ENCODE results near the gene TRPV3. TPM values are rescaled to one million over a fixed set of nuclear protein-coding genes. Genes with fewer than 3 reads are reported as not detected.

The TRPV3 gene
- total and polyA plus RNA-seq, 2 experiments from 2014 or later: 0.15 to 0.69 TPM

DNA sequence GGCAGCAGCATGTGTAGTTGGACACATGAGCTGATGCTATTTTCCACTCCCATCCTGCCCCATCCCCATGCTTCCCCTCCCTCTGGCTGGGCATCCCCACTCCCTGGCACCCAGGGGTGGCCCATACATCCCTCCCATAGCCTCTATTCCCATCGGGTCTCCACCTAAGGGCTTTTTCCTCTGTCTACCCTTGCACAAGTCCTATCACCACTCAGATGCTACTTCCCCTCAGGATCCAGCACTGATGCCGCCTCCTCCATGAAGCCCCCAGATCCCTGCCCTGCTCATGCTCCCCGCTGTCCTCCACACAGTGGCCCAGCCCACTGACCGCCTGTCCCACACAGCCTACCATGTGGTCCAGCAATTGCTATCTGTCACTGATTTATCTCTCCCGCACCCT is 35.8 kb upstream of the TRPV3 start (continued):
- TF ChIP-seq EZH2phosphoT487 (IDR thresholded peaks at IDR 0.05; ENCODE audit: unreplicated experiment) (no peak), STAT1 (IDR thresholded peaks at IDR 0.05; ENCODE audit: unreplicated experiment) (no peak), ZNF331 (CRISPR knock-in tag; IDR thresholded peaks at IDR 0.05; ENCODE audit: low read depth) (no peak), NANOG (IDR thresholded peaks at IDR 0.05; ENCODE audit: borderline replicate concordance) (no peak)

DNA sequence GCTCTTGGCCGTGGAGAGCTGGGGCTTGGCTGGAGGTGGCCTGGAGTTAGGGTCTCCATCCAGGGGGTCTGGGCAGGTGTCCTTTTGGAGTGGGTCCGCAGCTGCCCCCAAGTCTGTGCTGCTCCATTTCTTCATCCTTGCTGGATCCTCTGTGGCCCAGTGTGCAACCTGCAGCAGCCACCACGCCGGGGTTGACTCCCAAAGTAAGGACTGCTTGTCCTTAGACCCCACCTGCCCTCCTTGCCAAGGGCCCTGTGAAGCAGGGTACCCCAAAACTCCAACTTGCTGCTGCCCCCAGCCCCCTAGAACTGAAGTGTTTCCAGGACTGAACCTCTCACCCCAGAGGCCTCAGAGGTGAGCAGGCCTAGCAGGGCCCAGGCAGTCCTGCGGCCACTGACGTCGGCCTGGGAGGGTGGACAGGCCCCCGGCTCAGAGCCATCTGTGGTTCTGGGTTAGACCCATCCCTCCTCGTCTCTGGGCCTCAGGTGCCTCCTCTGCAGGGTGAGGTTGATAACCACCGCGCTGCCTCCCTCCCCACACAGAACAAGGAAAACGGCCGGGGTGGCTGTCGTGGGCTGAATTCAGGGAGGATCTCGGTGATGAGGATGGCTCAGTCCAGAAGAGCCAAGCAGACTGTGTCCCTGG is 34.7 kb upstream of the TRPV3 start:
- no peaks in the 10 kb centered on the region for H3K36me3 ChIP-seq (ENCODE audit: insufficient read depth)
- TF ChIP-seq, protein P1, sequence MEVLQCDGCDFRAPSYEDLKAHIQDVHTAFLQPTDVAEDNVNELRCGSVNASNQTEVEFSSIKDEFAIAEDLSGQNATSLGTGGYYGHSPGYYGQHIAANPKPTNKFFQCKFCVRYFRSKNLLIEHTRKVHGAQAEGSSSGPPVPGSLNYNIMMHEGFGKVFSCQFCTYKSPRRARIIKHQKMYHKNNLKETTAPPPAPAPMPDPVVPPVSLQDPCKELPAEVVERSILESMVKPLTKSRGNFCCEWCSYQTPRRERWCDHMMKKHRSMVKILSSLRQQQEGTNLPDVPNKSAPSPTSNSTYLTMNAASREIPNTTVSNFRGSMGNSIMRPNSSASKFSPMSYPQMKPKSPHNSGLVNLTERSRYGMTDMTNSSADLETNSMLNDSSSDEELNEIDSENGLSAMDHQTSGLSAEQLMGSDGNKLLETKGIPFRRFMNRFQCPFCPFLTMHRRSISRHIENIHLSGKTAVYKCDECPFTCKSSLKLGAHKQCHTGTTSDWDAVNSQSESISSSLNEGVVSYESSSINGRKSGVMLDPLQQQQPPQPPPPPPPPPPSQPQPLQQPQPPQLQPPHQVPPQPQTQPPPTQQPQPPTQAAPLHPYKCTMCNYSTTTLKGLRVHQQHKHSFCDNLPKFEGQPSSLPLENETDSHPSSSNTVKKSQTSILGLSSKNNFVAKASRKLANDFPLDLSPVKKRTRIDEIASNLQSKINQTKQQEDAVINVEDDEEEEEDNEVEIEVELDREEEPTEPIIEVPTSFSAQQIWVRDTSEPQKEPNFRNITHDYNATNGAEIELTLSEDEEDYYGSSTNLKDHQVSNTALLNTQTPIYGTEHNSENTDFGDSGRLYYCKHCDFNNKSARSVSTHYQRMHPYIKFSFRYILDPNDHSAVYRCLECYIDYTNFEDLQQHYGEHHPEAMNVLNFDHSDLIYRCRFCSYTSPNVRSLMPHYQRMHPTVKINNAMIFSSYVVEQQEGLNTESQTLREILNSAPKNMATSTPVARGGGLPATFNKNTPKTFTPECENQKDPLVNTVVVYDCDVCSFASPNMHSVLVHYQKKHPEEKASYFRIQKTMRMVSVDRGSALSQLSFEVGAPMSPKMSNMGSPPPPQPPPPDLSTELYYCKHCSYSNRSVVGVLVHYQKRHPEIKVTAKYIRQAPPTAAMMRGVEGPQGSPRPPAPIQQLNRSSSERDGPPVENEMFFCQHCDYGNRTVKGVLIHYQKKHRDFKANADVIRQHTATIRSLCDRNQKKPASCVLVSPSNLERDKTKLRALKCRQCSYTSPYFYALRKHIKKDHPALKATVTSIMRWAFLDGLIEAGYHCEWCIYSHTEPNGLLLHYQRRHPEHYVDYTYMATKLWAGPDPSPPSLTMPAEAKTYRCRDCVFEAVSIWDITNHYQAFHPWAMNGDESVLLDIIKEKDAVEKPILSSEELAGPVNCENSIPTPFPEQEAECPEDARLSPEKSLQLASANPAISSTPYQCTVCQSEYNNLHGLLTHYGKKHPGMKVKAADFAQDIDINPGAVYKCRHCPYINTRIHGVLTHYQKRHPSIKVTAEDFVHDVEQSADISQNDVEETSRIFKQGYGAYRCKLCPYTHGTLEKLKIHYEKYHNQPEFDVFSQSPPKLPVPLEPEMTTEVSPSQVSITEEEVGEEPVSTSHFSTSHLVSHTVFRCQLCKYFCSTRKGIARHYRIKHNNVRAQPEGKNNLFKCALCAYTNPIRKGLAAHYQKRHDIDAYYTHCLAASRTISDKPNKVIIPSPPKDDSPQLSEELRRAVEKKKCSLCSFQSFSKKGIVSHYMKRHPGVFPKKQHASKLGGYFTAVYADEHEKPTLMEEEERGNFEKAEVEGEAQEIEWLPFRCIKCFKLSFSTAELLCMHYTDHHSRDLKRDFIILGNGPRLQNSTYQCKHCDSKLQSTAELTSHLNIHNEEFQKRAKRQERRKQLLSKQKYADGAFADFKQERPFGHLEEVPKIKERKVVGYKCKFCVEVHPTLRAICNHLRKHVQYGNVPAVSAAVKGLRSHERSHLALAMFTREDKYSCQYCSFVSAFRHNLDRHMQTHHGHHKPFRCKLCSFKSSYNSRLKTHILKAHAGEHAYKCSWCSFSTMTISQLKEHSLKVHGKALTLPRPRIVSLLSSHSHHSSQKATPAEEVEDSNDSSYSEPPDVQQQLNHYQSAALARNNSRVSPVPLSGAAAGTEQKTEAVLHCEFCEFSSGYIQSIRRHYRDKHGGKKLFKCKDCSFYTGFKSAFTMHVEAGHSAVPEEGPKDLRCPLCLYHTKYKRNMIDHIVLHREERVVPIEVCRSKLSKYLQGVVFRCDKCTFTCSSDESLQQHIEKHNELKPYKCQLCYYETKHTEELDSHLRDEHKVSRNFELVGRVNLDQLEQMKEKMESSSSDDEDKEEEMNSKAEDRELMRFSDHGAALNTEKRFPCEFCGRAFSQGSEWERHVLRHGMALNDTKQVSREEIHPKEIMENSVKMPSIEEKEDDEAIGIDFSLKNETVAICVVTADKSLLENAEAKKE (CRISPR knock-in tag; IDR thresholded peaks at IDR 0.05): no peak
- TF ChIP-seq EZH2 (IDR thresholded peaks at IDR 0.05; ENCODE audit: low read depth, unreplicated experiment) (no peak), EZH2phosphoT487 (IDR thresholded peaks at IDR 0.05; ENCODE audit: unreplicated experiment) (no peak), ZNF114 (CRISPR knock-in tag; IDR thresholded peaks at IDR 0.05) (no peak), ZNF331 (CRISPR knock-in tag; IDR thresholded peaks at IDR 0.05; ENCODE audit: low read depth) (no peak), POLR2AphosphoS5 (IDR thresholded peaks at IDR 0.05; ENCODE audit: low read depth) (no peak), JUNB (IDR thresholded peaks at IDR 0.05; ENCODE audit: unreplicated experiment) (no peak), CREB1 (CRISPR knock-in tag; IDR thresholded peaks at IDR 0.05; ENCODE audit: low read depth) (no peak), STAT1 (IDR thresholded peaks at IDR 0.05; ENCODE audit: unreplicated experiment) (no peak), ETS1 (IDR thresholded peaks at IDR 0.05) (no peak), NANOG (IDR thresholded peaks at IDR 0.05; ENCODE audit: borderline replicate concordance) (no peak)
- TF ChIP-seq, protein P2, sequence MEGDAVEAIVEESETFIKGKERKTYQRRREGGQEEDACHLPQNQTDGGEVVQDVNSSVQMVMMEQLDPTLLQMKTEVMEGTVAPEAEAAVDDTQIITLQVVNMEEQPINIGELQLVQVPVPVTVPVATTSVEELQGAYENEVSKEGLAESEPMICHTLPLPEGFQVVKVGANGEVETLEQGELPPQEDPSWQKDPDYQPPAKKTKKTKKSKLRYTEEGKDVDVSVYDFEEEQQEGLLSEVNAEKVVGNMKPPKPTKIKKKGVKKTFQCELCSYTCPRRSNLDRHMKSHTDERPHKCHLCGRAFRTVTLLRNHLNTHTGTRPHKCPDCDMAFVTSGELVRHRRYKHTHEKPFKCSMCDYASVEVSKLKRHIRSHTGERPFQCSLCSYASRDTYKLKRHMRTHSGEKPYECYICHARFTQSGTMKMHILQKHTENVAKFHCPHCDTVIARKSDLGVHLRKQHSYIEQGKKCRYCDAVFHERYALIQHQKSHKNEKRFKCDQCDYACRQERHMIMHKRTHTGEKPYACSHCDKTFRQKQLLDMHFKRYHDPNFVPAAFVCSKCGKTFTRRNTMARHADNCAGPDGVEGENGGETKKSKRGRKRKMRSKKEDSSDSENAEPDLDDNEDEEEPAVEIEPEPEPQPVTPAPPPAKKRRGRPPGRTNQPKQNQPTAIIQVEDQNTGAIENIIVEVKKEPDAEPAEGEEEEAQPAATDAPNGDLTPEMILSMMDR (conservative IDR thresholded peaks at IDR 0.05; ENCODE audit: low read depth in 2 of 2): no peak

More for the DNA sequence above, 34.7 kb upstream of the TRPV3 start:
- Histone ChIP-seq H3K79me2 (replicated peaks; ENCODE audit: insufficient read depth) (no peaks in the 10 kb centered on the region), H3K27me3 (ENCODE audit: insufficient read depth) (no peaks in the 10 kb centered on the region), H3K9me2 (ENCODE audit: insufficient read depth) (no peaks in the 10 kb centered on the region), H3K4me3 (no peak overlapping the region), H4K20me1 (replicated peaks; ENCODE audit: insufficient read depth) (no peaks in the 10 kb centered on the region; the same call in 1 of the 2 replicates), H3F3A (replicated peaks; ENCODE audit: low read depth) (no peaks in the 10 kb centered on the region), H3K27ac (ENCODE audit: low read depth) (no peak overlapping the region), H3K4me1 (ENCODE audit: insufficient read depth) (no peaks in the 10 kb centered on the region), H2AFZ (no peak overlapping the region), H3K4me2 (no peak overlapping the region)
- DNase-seq (ENCODE audit: low spot score) (no peak), ATAC-seq (no peak)
- Mint-ChIP-seq H3K4me3 (no peak overlapping the region), H3K4me1 (no peaks in the 10 kb centered on the region), H3K36me3 (ENCODE audit: low read depth) (peaks cover 15% of the 10 kb centered on the region), H3K9me3 (no peaks in the 10 kb centered on the region), H3K27me3 (ENCODE audit: insufficient read depth, low read depth, poor library complexity) (peaks cover 5% of the 10 kb centered on the region), H3K27ac (no peak overlapping the region)
